AG04450 (cell line): ENCODE data around the gene KRTAP3-1. TPM values are rescaled to one million over a fixed set of nuclear protein-coding genes. Genes with fewer than 3 reads are reported as not detected.

Source experiments
- CTCF ChIA-PET: fragments of 300-600, 350-600 bp; formaldehyde crosslinking; extraction: SDS; loops from one replicate; lab custom pipeline; 2022; ENCODE audit warnings: antibody characterized with exemption, inconsistent platforms; lab: Charles Lee
- POLR2A ChIA-PET: fragments of 350-600 bp; formaldehyde crosslinking; extraction: SDS; loops from one replicate; lab custom pipeline; 2021; ENCODE audit warnings: antibody characterized with exemption, inconsistent platforms; lab: Yijun Ruan, JAX
- DNase-seq: peaks from one replicate; pipeline ENCODE4 v3.0.0-alpha.2; 2011; ENCODE audit warnings: low read depth, low spot score
- H3K27ac ChIP-seq: one replicate; pipeline ENCODE4 v1.5.1; 2012; ENCODE audit warnings: low read depth, low read length, control low read depth
- H3K27me3 ChIP-seq: one replicate; pipeline ENCODE4 v1.6.0; 2012; ENCODE audit warnings: low read length; ENCODE audit not compliant: control insufficient read depth, insufficient read depth
- H3K4me3 ChIP-seq: 2 replicates; pipeline ENCODE4 v1.5.1; 2011; ENCODE audit warnings: mild to moderate bottlenecking, low read depth, low read length, control low read depth
- H3K9me3 ChIP-seq: 2 replicates; pipeline ENCODE4 v1.5.1; 2012; ENCODE audit warnings: low read length; ENCODE audit not compliant: control insufficient read depth, insufficient read depth
- CTCF ChIP-seq: IDR thresholded peaks from 2 replicates; pipeline ENCODE4 v1.5.1; 2011; ENCODE audit warnings: low read depth, low read length, control low read depth, inconsistent platforms
- polyA plus RNA-seq: library from polyadenylated mRNA; depleted of rRNA; stranded (reverse); fragments of >200 nt; gene quantifications from 2 replicates; pipeline ENCODE4 v1.2.3, GENCODE V29; 2011

Gene KRTAP3-1
- polyA plus RNA-seq, 1 experiment: not detected

DNA sequence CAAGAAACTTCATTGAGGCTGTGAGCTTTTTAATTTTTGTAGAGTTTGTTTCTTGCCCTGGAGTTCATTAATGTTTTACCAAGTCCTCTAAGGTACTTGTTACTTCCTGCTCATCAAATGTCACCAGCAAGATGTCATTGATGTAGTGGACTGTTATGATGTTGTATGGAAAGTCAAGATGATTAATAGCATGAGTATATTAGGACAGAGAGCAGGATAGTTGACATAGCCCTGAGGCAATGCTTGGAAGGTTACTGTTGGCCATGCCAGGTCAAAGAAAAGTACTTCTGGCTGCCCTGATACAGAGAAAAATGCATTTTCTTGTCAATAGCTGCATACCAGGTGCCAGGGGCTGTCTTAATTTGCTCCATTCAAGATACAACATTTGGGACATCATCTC, 11.4 kb upstream of the KRTAP3-1 start:
- no peak for DNase-seq
- ChIA-PET POLR2A (no interaction called here), CTCF (no interaction called here)
- TF ChIP-seq CTCF: no peak
- no peaks in the 10 kb centered on the region for H3K9me3 ChIP-seq
- H3K27ac ChIP-seq: no peak overlapping the region
- no peak overlapping the region for H3K4me3 ChIP-seq
- H3K27me3 ChIP-seq: no peaks in the 10 kb centered on the region

DNA sequence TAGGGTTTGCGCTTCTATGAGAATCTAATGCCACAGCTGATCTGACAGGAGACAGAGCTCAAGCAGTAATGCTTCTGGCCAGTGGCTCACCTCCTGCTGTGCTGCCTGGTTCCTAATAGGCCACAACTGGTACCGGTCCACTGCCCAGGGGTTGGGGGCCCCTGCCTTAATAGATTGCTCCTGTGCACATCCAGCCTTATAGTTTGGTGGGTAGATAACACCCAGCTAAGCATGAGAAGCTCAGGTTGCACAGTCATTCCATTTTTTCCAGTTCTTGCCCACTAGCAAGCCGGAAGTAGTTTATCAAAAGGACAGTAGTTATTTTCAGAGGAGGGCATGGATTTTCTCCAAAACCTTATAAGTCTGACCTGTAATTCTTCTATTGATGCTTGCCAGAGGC, 10.5 kb upstream of the KRTAP3-1 start:
- CTCF ChIA-PET: no interaction called here
- no peak overlapping the region for H3K27ac ChIP-seq
- H3K4me3 ChIP-seq: no peak overlapping the region
- no peak for DNase-seq
- no peaks in the 10 kb centered on the region for H3K27me3 ChIP-seq
- no peak for TF ChIP-seq CTCF
- POLR2A ChIA-PET: no interaction called here
- no peaks in the 10 kb centered on the region for H3K9me3 ChIP-seq

- Histone ChIP-seq H3K27ac (no peak overlapping the region), H3K4me3 (no peak overlapping the region), H3K27me3 (no peaks in the 10 kb centered on the region), H3K9me3 (no peaks in the 10 kb centered on the region)
- DNase-seq: no peak
- TF ChIP-seq CTCF: no peak
- CTCF ChIA-PET: no interaction called here
- POLR2A ChIA-PET: no interaction called here
Measured at GRCh38 chr17:41018541-41018940, 9.6 kb upstream of the KRTAP3-1 start.

DNA sequence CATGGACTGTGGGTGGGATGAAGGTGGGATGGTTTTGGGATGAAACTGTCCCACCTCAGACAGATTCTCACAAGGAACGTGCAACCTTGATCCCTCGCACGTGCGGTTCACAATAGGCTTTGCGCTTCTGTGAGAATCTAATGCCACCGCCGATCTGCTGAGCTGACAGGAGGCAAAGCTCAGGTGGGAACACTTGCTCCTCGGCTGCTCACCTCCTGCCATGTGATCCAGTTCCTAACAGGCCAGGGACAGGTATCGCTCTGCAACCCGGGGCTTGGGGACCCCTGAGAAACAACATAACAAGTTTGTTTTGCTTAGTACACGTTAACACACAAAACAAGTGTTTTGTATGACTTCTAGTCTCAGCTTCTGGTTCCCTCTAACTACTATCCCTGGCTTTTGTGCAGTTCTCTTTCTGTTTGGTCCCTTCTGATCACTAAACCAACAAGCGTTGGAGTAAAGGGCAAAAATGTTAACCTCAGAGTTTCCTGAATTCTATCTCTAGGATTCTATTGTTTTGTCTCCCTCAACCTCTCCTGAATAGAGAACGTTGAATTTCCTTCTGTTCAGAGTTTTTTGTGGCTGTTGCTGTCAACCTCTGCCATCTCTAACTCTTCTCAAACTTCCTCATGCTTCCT, 7.8 kb upstream of the KRTAP3-1 start:
- POLR2A ChIA-PET: no interaction called here
- H3K4me3 ChIP-seq: no peak overlapping the region
- CTCF ChIA-PET: no interaction called here
- no peaks in the 10 kb centered on the region for H3K27me3 ChIP-seq
- DNase-seq: no peak
- H3K27ac ChIP-seq: no peak overlapping the region
- TF ChIP-seq CTCF: no peak
- H3K9me3 ChIP-seq: no peaks in the 10 kb centered on the region

GRCh38 chr17:41015454-41015853, 6.5 kb upstream of the KRTAP3-1 start:
- Histone ChIP-seq H3K9me3 (no peaks in the 10 kb centered on the region), H3K4me3 (no peak overlapping the region), H3K27ac (no peak overlapping the region), H3K27me3 (no peaks in the 10 kb centered on the region)
- no peak for TF ChIP-seq CTCF
- ChIA-PET CTCF (interaction anchor here (0.7 kb wide), 1 partner anchor 534 kb away, joined by 3 read pairs; no protein-coding TSS in a partner anchor), POLR2A (no interaction called here)
- no peak for DNase-seq
